ENCODE measurements around the gene PTCD3.

DNA sequence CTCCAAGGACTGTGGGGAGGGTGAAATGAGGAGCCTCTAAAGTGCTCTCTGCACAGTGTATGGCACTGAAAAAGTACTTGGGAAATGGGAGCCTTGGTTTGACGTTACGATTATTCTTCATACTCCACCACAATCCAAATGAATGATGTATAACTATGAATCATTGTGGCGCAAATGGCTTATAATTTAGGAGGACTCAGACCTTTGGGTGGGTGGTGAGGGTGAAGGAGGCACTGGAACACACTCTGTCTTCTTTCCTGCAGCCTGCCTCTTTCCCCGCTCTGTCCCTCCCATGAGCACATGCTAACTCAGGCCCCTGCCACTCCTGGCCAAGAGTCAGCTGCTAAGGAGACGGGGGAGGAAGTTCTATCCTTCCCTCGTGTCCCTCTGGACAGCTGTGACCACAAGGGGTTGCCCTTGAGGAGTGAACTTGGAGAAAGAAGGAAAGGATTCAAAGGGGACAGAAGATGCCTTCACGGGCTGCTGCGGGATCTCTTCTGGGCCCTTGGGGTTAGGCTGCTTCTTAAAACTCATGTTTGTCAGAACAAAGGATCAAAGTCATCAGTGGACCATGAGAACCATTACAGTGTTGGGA is 36.8 kb upstream of the PTCD3 start:
- TF ChIP-seq, protein P1, sequence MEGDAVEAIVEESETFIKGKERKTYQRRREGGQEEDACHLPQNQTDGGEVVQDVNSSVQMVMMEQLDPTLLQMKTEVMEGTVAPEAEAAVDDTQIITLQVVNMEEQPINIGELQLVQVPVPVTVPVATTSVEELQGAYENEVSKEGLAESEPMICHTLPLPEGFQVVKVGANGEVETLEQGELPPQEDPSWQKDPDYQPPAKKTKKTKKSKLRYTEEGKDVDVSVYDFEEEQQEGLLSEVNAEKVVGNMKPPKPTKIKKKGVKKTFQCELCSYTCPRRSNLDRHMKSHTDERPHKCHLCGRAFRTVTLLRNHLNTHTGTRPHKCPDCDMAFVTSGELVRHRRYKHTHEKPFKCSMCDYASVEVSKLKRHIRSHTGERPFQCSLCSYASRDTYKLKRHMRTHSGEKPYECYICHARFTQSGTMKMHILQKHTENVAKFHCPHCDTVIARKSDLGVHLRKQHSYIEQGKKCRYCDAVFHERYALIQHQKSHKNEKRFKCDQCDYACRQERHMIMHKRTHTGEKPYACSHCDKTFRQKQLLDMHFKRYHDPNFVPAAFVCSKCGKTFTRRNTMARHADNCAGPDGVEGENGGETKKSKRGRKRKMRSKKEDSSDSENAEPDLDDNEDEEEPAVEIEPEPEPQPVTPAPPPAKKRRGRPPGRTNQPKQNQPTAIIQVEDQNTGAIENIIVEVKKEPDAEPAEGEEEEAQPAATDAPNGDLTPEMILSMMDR (IDR thresholded peaks at IDR 0.05) = no peak
- no peak for TF ChIP-seq POLR2A (IDR thresholded peaks at IDR 0.05)
